CD4-positive, alpha-beta T cell treated with Interferon gamma for 1 hour (primary cell): ENCODE results near the gene SPECC1L.

Experiments used
- DNase-seq: peaks from one replicate; pipeline ENCODE4 v3.0.0-alpha.2; 2020

SPECC1L gene

DNA sequence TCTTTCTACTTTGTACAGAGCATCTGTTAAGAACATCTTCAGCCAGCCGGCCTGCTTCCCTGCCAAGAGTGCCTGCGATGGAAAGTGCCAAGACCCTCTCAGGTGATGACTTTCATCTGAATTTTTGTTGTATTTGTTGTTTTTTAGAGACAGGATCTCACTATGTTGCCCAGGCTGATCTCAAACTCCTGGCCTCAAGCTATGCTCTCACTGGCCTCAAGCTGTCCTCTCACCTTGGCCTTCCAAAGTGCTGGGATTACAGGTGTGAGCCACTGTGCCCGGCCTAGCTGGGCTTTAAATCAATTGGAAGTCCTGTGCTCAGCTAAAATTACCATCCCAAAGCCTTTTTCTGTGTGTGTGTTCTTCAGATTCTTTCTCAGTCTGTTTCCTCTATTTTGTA lies 92.6 kb downstream of the SPECC1L start:
- no peak for DNase-seq

DNA sequence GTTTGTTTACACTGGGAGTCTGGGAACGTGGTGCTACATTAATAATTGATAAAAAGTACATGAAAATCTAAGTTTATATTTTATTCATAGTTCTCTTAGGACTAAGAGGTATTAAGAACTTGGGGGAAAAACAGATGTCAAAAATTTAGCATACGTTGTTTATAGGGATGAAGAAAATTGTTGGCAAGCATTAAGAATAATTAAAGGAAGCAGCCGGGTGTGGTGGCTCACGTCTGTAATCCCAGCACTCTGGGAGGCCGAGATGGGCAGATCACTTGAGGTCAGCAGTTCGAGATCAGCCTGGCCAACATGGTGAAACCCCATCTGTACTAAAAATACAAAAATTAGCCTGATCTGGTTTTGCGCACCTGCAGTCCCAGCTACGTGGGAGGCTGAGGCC lies 96.1 kb downstream of the SPECC1L start:
- no peak for DNase-seq

DNA sequence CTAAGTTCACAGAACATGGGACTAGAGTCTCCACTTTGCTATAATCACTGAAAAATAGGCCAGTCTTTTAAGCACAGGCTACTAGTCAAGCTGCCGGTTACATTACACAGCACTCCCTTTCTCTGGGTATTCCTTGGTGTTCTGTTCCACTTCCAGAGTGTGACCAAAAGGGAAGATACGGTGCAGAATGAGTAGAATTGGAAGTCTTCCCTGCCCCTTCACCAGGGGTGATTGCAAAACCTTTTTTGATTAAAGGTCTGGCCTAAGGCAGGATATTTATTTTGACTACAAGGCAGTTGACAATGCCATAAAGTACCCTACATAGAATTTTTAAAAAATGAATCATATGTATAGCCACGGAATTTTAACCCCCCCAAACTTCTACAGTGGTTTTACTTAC lies 97.2 kb downstream of the SPECC1L start:
- DNase-seq, result no peak

DNA sequence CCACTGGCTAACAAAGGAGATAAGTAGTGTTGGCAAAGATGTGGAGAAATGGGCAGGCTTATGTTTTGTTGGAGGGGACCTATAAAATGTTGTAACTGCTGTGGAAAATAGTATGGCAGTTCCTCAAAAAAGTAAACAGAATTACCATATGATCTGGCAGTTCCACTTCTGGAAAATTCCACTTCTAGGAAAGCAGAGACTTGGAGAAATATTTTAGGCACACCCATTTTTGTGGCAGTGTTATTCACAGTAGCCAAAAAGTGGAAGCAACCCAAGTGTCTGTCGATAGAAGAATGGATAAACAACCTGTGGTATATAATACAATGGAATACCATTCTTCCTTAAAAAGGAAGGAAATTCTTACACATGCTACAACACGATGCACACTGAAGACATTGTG lies 99.8 kb downstream of the SPECC1L start:
- no peak for DNase-seq

DNA sequence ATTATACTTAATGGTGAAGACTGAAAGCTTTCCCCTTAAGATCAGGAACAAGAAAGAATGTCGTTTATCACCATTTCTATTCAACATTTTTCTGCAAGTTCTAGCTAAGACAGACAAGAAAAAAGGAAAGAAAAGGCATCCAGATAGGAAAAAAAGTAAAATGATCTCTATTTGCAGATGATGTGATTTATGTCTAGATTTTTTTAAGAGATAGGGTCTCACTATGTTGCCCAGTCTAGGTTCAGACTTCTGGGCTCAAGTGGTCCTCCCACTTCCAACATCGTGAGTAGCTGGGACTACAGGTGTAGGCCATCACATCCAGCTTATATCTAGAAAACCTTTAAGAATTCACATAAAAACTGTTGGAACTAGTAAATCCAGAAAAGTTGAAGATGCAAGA lies 105.4 kb downstream of the SPECC1L start:
- no peak for DNase-seq

DNA sequence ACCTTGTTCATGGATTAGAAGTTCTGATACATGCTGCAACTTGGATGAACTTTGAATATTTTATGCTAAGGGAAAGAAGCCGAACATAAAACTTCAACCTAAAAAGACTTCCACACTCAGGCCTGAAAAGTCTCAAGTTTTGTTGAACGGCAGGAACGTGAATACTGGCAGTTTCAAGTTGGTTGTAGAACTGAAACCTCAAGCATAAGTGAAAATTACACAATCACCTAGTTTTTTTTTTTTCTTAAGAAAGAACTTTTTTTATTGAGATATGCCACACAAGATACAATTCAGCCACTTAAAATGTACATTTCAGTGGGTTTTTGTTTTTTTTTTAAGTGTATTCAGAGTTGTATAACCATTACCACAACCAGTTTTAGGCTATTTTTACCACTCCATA lies 106.0 kb downstream of the SPECC1L start:
- no peak for DNase-seq

DNA sequence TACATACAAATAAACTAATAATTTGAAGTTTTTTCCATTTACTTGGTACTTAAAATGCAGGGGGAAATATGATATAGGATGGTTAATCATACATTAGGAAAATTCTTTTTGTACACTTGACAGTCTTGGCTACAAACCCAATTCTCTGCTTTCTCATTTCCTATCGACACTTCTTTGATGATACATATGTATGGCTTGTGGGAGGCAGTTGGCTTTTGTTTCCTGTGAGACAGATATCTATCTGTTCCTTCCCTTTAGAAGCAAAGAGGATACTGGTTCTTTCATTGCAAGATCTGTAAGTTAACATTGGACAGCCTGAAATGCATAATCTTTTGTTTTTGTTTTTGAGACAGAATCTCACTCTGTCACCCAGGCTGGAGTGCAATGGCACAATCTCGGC lies 108.9 kb downstream of the SPECC1L start:
- DNase-seq, result no peak

DNA sequence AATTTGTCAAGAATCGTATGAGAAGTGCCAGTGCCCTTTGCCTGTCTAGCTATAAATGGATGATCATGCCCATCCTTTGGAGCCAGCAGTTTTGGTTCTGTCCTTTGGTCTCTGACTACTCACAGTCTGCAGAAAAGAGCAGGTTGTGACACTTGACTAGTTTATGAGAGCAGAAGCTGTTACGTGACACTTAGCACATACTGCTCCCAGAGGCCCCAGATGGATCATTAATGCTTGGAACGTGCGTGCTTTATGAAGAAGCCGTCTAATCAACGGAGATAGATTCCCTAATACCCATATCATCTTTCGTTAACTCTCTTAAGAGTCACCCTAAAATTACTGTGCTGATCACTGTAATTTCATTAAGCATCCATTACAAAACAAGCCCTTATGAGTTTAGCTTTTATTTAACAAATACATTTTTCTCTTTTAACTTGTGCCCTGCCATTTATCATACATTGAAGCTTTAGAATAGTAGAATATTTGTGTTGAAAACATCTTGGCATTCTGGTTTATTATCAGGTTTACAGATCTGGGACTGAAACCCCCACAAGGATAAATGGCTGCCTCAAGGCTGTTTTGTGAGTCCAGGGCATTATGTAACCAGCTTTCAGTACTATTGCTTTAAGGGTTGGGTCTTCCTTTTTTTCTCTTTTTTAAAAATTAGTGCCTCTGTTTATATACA lies 109.7 kb downstream of the SPECC1L start:
- no peak for DNase-seq

DNA sequence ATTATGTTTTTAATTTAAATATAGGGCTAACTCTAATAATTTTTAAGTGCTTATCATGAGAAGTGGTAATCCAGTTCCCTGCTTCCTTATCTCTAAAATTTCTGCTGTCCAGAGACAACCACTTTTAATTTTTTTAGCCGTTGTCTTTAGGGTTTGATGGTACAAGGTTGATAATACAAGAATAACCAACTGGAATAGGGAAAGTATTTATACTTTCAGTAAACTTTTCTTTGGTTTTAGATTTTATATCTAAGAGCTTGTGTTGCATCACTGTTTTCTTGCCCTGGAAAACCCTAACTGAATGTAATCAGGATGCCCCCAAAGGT lies 110.2 kb downstream of the SPECC1L start:
- no peak for DNase-seq

DNA sequence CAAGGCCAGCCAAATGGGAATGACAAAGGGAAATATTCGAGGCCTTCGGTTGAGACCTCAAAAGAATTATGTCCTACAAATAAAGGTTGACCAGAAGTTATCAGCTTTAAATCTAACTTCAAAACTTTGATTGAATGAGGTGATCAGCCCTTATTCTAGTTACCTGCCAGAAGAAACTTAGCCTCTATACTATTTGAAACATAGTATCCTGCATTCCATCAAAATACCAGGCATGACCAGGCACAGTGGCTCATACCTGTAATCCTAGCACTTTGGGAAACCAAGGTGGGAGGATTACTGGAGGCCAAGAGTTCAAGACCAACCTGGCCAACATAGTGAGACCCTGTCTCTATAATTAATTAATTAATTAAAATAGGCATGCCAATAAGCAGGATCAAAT lies 112.4 kb downstream of the SPECC1L start:
- DNase-seq, result no peak

DNA sequence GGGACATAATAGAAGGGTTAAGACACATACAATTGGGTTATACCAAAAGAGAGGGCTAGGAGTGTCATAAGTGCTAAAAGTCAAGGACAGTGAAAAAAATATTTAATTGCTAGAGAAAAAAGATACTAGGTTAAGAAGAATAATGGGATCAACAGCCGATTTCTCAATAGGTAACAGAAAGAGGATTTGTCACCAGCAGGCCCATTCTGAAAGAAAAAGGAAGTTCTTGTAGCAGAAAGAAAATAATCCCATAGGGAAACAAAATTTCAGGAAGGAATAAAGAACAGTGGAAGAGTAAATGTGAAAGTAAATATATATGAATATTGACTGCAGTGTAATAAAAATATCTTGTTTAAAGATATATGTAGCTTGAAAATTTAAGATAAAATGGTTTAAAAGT lies 113.5 kb downstream of the SPECC1L start:
- no peak for DNase-seq

DNA sequence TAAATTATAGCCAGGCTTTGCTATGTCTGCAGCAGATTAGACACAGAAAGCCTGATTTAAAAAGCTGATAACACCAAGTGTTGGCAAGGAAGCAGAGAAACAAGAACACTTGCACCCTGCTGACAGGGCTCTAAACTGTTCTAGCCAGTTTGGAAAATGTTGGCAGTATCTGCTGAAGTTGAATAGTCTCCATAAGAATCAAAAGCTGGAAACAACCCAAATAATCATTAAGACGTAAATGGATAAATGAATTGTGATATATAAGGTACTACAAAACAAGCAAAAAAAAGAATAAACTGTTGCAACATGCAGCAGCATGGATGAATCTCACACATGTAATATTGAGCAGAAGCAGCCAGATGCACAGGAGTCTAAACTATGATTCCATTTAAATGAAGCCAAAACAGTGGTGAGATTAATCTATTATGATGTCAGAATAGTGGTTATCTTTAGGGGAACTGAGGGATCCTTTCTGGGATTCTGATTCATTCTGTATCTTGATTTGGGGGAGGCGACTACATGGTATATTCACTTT lies 116.4 kb downstream of the SPECC1L start:
- DNase-seq, result no peak

DNA sequence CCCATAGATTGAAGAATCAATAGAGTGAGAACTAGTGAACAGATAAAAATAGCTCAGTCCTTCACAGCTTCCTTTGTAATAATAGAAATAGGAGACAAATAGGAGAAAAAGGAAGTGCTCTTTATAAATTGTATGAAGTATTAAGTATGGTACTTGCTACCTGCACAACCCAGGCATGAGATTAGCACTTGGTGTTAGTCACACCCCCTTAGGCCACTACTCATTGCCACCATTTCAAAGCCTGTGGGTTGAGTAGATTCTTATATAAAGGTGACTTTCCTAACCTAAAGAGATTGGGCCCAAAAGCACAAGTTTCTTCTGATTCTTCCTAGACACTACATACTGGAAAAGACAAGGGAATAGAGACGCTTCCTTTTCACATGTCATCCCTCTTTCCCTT lies 119.0 kb downstream of the SPECC1L start:
- no peak for DNase-seq

DNA sequence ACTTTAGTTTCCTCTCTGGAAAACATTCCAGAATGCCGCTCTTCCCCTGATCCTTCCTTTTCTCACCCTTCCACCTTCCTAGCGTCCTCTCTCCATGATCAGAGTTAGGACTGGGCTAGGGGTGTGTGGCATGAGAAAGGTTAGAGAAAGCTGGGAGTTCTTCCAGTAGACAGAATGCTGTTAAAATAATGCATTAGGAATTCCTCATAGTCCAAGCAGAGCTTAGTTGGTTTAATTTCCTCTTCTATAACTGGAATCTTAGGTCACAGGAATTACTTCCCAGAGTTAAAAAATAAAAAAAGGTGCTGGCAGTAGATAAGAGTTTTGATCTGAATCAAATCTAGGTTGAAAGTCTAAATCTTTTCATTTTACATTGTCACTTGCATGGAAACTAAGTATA lies 119.5 kb downstream of the SPECC1L start:
- no peak for DNase-seq

DNA sequence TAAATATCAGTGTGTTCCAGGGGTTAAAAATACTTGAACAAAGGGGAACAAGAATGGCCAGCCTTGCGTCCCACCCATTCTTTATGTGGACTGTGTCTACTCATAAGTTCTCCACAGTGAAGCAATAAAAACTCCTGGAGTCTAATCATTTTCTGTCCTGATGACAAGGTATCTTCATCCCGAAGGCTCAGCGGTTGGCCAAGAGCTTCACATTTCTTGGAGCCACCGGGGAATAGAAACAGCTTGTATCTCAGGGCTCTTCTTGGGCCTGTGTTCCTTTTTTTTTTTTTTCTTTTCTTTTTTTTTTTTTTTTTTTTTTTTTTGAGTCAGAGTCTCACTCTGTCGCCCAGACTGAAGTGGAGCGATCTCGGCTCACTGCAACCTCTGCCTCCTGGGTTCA lies 119.9 kb downstream of the SPECC1L start:
- DNase-seq, result no peak

DNA sequence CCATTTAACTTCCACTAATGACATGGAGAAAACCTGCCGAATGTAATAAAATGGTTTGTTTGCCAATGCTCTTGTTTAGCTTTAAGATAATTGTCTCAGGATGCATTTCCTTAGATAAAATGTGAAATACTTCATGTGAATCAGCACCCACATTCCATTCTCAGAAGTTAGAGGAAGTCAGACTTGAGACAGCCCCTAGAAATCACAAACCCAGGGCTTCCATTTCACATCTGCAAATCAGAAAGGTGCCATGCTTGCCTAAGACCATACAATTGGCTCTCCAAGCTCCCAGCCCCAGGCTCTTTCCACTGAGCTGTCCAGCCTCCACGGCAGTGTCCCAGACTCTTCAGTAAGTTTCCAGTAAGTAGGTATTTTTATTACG lies 121.2 kb downstream of the SPECC1L start:
- DNase-seq, result no peak

DNA sequence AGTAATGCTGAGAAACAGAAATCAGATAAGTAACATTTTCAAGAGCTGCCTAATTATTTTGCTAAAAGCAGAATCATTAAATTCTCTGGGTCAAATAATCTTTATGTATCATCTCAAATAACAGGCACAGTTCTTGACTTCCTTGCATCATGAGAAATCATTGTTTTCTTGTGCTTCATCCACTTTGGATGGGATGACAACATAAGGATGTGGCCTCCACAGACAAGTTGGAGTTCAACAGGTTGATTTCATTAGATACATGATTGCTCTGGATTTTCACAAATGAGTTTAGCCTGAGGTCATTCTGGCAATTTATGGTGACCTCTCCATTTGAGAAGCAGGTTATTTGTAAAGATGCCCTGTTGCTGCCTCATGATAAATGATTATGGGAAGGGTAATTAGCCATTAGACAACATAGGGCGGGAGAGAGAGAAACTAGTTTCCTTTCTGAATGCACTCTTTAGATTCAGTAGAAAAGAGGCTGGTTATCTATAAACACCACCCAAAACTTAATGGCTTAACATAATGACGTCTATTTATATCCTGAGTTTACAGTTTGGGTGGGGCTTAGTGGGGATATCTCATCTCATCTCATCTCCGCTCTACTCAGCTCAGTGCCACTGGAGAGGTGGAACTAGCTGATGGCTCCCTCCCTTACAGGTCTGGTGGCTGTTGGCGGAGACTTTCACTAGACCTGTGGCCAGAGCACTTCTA lies 121.7 kb downstream of the SPECC1L start:
- DNase-seq, result no peak

DNA sequence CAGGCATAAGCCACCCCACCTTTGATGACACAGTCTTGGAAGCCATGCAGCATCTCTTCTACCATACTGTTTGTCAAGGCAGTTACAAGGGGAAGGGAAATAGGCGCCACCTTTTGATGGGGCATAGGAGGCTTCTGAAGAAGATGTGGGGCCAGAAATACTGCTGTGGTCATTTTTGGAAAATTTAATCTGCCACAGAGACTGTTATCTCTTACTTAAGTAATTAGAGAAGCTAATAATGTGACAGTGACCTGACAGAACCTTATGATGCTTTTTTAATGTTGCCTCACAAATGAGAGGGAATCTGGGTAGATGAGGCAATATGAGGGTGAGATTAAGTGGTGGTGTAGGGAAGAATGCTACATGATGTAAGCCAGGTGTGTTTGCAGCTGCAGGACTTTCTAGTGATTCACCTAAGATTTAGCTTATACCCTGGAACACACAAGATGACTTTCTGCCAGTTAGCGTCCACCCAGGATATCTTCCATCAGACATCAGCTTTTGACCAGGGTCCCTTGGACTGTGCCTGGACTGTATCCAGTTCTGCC lies 122.5 kb downstream of the SPECC1L start:
- no peak for DNase-seq

DNA sequence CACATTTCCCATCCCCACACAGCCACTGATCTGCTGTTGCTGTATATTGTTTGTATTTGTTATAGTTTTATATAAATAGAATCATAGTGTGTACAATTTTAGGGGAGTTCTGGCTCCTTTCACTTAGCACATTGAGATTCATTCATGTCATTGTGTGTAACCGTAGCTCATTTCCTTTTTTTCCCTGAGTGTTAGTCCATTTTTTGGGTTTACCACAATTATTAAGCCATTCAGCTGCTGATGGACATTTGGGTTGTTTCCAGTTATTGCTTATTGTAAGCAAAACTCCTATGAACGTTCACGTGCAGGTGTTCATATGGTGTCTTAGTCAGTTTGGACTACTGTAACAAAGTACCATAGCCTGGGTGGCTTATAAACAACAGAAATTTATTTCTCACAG lies 123.2 kb downstream of the SPECC1L start:
- no peak for DNase-seq

DNA sequence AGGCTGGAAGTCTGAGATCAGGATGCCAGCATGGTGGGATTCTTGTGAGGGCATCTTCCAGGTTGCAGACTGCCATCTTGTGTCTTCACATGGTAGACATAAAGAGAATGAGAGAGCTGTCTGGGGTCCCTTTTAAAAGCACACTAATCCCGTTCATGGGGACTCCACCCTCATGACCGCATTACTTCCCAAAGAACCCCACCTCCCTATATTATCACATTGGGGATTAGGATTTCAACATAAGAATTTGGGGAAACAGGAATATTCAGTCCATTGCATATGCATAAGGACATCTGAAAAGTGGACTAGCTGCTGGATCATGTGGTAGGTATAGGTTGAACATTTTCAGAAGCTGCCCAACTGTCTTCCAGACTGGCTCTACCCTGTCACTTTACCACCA lies 123.6 kb downstream of the SPECC1L start:
- DNase-seq, result no peak

DNA sequence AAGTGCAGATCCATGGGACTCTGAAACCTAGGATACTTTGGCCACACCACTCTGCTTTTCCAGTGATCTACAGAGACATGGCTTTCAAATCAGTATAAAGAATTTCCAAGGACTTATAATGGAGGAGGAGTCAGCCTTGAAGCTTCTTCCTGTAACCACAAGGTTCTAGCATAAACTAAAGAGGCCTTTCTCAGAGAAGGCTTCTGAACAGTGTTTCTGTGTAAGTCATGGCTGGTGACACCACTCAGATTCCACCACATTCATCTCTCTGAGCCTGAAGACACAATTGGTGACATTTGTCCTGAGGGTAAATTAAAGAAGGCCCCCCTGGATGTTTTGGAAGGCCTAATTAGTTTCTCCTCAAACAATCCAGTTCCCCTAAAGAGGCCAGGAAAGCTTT lies 127.8 kb downstream of the SPECC1L start:
- DNase-seq, result no peak

DNA sequence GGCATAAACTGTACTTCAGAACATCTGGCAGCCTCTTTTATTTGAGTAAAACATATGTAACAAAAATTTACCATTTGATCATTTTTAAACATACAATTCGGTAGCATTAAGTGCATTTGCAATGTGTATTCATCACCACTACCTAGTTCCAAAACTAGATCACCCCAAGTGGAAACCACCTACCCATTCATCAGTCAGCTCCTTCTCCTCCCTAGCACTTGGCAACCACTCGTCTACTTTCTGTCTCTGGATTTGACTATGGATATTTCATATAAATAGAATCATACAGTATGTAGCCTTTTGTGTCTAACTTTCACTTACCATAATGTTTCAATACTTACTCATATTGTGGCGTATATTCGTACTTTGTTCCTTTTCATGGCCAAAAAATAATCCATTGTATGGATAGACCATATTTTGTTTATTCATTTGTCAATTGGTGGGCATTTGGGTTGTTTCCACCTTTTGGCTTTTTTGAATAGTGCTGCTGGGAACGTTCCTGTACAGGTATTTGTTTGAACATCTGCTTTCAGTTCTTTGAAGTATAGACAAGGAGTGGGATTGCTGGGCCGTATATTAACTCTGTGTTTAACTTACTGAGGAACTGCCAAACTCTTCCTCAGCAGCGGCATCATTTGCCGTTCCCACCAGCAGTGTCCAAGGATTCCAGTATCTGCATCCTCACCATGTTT lies 129.5 kb downstream of the SPECC1L start:
- no peak for DNase-seq

DNA sequence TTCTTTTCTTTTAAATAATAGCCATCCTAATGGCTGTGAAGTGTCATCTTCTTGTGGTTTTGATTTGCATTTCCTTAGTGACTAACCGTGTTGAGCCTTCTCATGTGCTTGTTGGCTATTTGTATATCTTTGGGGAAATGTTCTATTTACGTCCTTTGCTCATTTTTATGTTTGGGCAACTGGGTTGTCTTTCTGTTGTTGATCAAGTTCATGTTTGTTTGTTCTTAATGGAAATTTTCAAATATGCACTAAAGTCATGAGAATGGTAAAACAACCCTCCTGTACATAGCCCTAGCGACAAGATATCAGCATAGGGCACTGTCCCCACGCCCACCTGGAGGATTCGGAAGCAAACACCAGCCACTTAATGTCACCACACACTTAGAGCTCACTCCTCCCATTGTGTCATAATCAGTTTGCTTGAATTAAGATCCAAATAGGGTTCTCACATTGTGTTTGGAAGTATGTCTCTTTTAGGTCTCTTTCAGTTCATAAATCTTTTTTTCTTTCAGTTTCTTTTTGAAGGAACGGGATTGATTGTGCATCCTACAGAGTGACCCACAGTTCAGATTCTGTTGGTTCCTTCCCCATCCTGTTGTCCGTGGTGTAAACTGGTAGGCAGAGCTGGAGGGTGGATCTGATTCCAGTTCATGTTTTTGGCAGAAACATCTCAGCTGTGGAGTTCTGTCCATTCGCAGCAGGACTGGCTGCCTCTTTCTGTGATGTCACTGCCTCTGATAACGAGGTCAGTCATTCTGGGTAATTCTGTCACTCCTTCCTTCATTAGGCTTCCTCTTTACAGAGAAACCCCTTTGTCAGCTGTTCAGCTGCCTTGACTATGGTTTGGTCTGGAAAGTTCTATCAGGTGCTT lies 130.3 kb downstream of the SPECC1L start:
- DNase-seq, result peak; percentile 40
